ENCODE data around the gene PRRG1.
"Not testable (repeated sequence)": the region's sequence is repeated elsewhere in the genome, so short reads cannot be mapped to it uniquely, and the experiment has no call there.

GRCh38 chrX:37428962-37429361 is 79.8 kb downstream of the PRRG1 start:
- TF ChIP-seq CTCF, POLR2AphosphoS5 (IDR thresholded peaks at IDR 0.05): not testable (repeated sequence)

Data from prostate gland (tissue), 2 donors.